Aorta (tissue), 5 donors: ENCODE measurements around the gene TRIM7. TPM values are rescaled to one million over a fixed set of nuclear protein-coding genes. Genes with fewer than 3 reads are reported as not detected.
"Not testable (repeated sequence)": the region's sequence is repeated elsewhere in the genome, so short reads cannot be mapped to it uniquely, and the experiment has no call there.

ENCODE experiments used
- ATAC-seq: fragments of 200-7000 bp; cut with Tn5 transposase; one replicate; pipeline ENCODE4 v1.9.1; 2022; ENCODE audit warnings: moderate library complexity; ENCODE audit not compliant: low FRiP score
- DNase-seq, 2 donors: peaks; one replicate each; pipeline ENCODE4 v3.0.0-alpha.2; 2020
- H3K27ac ChIP-seq, 2 donors: one replicate each; pipeline ENCODE4 v1.5.1; 2013; ENCODE audit warnings: low read length in 2 of 2, mild to moderate bottlenecking in 2 of 2, moderate library complexity in 2 of 2, control low read depth in 1 of 2, inconsistent platforms in 1 of 2, low read depth in 1 of 2
- H3K27me3 ChIP-seq, 2 donors: one replicate each; pipeline ENCODE4 v1.6.1; 2013; ENCODE audit warnings: control low read depth in 1 of 2, low read length in 1 of 2, mild to moderate bottlenecking in 1 of 2, moderate library complexity in 1 of 2; ENCODE audit not compliant: insufficient read depth in 2 of 2, control insufficient read depth in 1 of 2
- H3K36me3 ChIP-seq, 2 donors: one replicate each; pipeline ENCODE4 v1.6.1; 2013; ENCODE audit warnings: control low read depth in 1 of 2, low read length in 1 of 2, mild to moderate bottlenecking in 1 of 2; ENCODE audit not compliant: insufficient read depth in 2 of 2, control insufficient read depth in 1 of 2
- H3K4me1 ChIP-seq, 2 donors: one replicate each; pipeline ENCODE4 v1.6.1; 2013; ENCODE audit warnings: low read length in 2 of 2, control low read depth in 1 of 2, mild to moderate bottlenecking in 1 of 2, moderate library complexity in 1 of 2; ENCODE audit not compliant: insufficient read depth in 2 of 2, control insufficient read depth in 1 of 2
- H3K4me3 ChIP-seq, 2 donors: one replicate each; pipeline ENCODE4 v1.5.1; 2013; ENCODE audit warnings: low read length in 2 of 2, control low read depth in 1 of 2, mild to moderate bottlenecking in 1 of 2
- H3K9me3 ChIP-seq: one replicate; pipeline ENCODE4 v1.6.1; 2013; ENCODE audit warnings: mild to moderate bottlenecking, low read length; ENCODE audit not compliant: control insufficient read depth
- WGBS, 2 donors: extraction: QIAGEN DNeasy Blood & Tissue Kit; methylation state at CpG; one replicate each; pipeline ENCODE4 v1.1.7; 2013; 5-methylcytosine and 5-hydroxymethylcytosine counted together
- intact Hi-C, 2 donors: fragments of 100-400 bp; cut with DNase I; formaldehyde crosslinking; loops; one replicate each; pipeline versions ENCODE4 v1.14.2 to v1.15.0; 2022
- polyA plus RNA-seq, 2 donors: library from polyadenylated mRNA; stranded (reverse); fragments of 200-250 nt; gene quantifications; one replicate each; pipeline ENCODE4 v1.2.3, GENCODE V29; 2013
- total RNA-seq, 2 donors: library from RNA; stranded (reverse); fragmentation: NEBNext Ultra II Directional; extraction: Animal tissue kit (Norgen Biotek cat#: 25700); gene quantifications; one replicate each; pipeline ENCODE4 v1.2.1, GENCODE V29; 2021
- donor health status: healthy with polysubstance abuse.
- donor health status: Bipolar disorder and iron deficiency.
- donor health status: DM: no; HTN: no; CAD: no.
- donor health status: DM: no; HTN: no; CAD: no.
- donor health status: DM: yes; HTN: yes; CAD: no.

Gene TRIM7
- total and polyA plus RNA-seq, 4 donors = 3.0 to 6.9 (median 5.3) TPM

- H3K4me1 ChIP-seq = no peaks in the 10 kb centered on the region
- ATAC-seq = no peak
- H3K9me3 ChIP-seq = no peaks in the 10 kb centered on the region
- intact Hi-C loops = loop anchor here in 1 of 2 donors (1.0 to 10.0 kb wide), 2 partner anchors 35 to 78 kb away; partner anchors contain the start of gene TRIM52
- peak; percentile 14 to 33 for DNase-seq
- no peaks in the 10 kb centered on the region for H3K36me3 ChIP-seq
- no peaks in the 10 kb centered on the region for H3K27me3 ChIP-seq
- 42 to 51% methylated on average over 8 of the region's 8 CpGs for WGBS, 2 donors
- no peak overlapping the region for H3K4me3 ChIP-seq
- H3K27ac ChIP-seq = no peak overlapping the region
These were observed 18.0 kb downstream of the TRIM7 start for GRCh38 chr5:181186986-181187499.

DNA sequence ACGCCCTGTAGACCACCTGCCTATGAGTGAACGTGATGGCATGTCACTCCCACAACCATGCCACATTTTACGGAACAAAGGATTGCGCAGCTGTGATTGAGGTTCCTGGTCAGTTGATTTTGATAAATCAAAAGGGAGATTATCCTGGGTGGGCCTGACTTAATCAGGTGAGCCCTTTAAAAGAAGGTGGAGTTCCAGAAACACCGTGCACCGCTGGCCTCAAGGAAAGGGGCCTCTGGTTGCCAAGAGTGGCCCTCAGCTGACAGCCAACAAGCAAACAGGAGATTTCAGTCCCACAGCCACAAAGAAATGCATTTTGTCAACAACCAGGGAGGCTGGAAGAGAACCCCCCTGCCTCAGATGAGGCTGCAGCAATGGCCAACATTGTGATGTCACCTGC, 19.0 kb downstream of the TRIM7 start:
- H3K9me3 ChIP-seq = no peaks in the 10 kb centered on the region
- no peak overlapping the region for H3K4me3 ChIP-seq
- H3K27me3 ChIP-seq = no peaks in the 10 kb centered on the region
- WGBS, 2 donors = 83 to 84% methylated on average over 6 of the region's 6 CpGs
- H3K36me3 ChIP-seq = no peaks in the 10 kb centered on the region
- DNase-seq = peak; percentile 19 to 25
- no peak for ATAC-seq
- intact Hi-C loops = loop anchor here in 1 of 2 donors (10.0 kb wide), 1 partner anchor 79 kb away; the partner anchor contains the start of gene TRIM52
- no peak overlapping the region for H3K27ac ChIP-seq
- H3K4me1 ChIP-seq = no peaks in the 10 kb centered on the region

DNA sequence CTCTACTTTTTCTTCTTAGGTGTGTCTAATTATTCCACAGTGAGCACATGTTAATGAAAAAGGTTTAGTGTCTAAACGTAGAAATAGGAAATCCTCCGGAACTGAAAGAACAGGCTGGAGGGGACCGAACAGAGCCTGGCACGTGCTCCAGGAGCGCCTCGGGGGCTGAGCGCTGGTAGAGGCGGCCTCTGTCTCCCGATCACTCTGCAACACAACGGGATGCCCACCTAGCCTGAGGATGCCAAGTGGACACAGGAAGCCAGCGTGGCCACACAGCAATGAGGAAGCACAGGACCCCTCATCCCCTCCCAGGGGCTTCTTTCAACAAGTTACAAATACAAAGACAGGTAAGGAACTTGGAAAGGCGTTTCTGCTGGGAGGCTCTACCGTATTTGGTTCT, 19.4 kb downstream of the TRIM7 start:
- no peaks in the 10 kb centered on the region for H3K27me3 ChIP-seq
- no peak overlapping the region for H3K27ac ChIP-seq
- no peak for ATAC-seq
- no peaks in the 10 kb centered on the region for H3K36me3 ChIP-seq
- intact Hi-C loops = loop anchor here in 1 of 2 donors (10.0 kb wide), 1 partner anchor 79 kb away; the partner anchor contains the start of gene TRIM52
- no peaks in the 10 kb centered on the region for H3K4me1 ChIP-seq
- H3K4me3 ChIP-seq = no peak overlapping the region
- DNase-seq = peak; percentile 44 to 59
- 91 to 94% methylated on average over 13 of the region's 13 CpGs for WGBS, 2 donors
- H3K9me3 ChIP-seq = no peaks in the 10 kb centered on the region

DNA sequence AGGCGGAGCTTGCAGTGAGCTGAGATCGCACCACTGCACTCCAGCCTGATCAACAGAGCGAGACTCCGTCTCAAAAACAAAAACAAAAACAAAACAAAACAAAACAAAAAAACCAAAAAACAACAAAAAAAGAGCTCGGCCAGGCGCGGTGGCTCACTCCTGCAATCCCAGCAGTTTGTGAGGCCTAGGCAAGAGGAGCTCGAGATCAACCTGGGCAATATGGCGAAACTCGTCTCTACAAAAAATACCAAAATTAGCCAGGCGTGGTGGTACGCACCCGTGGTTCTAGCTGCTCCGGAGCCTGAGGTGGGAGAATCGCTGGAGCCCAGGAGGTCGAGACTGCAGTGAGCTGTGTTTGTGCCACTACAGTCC, 20.2 kb downstream of the TRIM7 start:
- WGBS, 2 donors = 82% methylated on average over 16 of the region's 16 CpGs
- ATAC-seq = no peak
- intact Hi-C loops = loop anchor here in 1 of 2 donors (10.0 kb wide), 1 partner anchor 80 kb away; the partner anchor contains the start of gene TRIM52

GRCh38 chr5:181182651-181183050, 22.3 kb downstream of the TRIM7 start:
- no peak for ATAC-seq
- peak; percentile 24 to 45 for DNase-seq
- Histone ChIP-seq H3K27ac (no peak overlapping the region), H3K36me3 (no peaks in the 10 kb centered on the region), H3K4me3 (no peak overlapping the region), H3K9me3 (no peaks in the 10 kb centered on the region), H3K4me1 (no peaks in the 10 kb centered on the region), H3K27me3 (no peaks in the 10 kb centered on the region)
- 62 to 64% methylated on average over 12 of the region's 12 CpGs for whole genome bisulfite sequencing, 2 donors
- intact Hi-C loops = loop anchor here in 1 of 2 donors (10.0 kb wide), 1 partner anchor 82 kb away; the partner anchor contains the start of gene TRIM52

More for the DNA sequence above, 20.2 kb downstream of the TRIM7 start:
- H3K27ac ChIP-seq = no peak overlapping the region
- H3K9me3 ChIP-seq = no peaks in the 10 kb centered on the region
- no peaks in the 10 kb centered on the region for H3K36me3 ChIP-seq
- peak; percentile 41 to 46 for DNase-seq
- H3K4me3 ChIP-seq = no peak overlapping the region
- H3K27me3 ChIP-seq = no peaks in the 10 kb centered on the region
- no peaks in the 10 kb centered on the region for H3K4me1 ChIP-seq

DNA sequence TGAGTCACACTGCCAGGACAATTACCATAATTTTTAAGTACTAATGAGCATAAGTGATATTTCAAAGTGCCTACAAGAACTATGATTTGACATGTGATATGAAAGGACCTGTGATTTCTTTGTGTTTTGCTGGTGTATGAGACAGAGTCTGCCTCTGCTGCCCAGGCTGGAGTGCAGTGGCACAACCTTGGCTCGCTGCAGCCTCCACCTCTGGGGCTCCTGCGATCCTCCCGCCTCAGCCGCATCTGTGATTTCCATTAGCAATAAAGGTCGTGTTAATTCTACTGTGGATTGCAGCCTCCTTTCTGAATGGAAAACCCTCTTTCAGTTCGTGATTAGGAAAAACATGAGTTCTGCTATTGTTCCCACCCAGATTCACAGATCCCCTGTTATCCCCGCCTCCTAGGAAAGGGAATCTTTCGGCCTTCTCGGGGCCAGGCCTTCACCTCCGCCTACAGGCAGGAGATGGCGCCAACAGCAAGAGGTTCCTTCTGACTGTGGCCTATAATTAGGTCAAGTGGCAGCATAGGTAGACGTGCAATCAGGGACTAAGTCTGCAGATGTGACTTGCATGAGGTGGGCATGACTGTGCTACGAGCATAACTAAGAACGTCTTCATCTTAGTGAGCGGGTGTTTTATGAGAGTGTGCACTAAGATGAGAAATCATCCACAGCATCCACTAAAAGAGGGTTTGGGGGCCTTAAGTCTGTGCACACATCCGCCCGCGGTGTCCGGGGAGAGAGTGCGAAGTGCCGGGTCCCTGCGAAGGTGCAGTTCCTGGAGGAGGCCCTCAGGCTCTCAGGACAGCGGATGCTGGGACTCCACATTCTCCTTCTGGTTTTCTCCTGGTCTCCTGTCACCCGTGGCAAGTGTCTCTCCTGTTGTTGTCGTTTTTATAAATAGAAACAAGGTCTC, 23.1 kb downstream of the TRIM7 start:
- DNase-seq = peak; percentile 78 to 82
- peak; percentile 81 for ATAC-seq
- intact Hi-C loops = loop anchor here in 1 of 2 donors (10.0 kb wide), 1 partner anchor 83 kb away; the partner anchor contains the start of gene TRIM52
- Histone ChIP-seq H3K4me3 (no peak overlapping the region), H3K27ac (no peak overlapping the region), H3K36me3 (no peaks in the 10 kb centered on the region), H3K4me1 (no peaks in the 10 kb centered on the region), H3K9me3 (no peaks in the 10 kb centered on the region), H3K27me3 (no peaks in the 10 kb centered on the region)
- 48 to 52% methylated on average over 25 of the region's 25 CpGs for WGBS, 2 donors

- H3K4me3 ChIP-seq, H3K27ac ChIP-seq, H3K36me3 ChIP-seq, H3K27me3 ChIP-seq, intact Hi-C loops, ATAC-seq, H3K4me1 ChIP-seq, H3K9me3 ChIP-seq: not testable (repeated sequence)
- 67 to 73% methylated on average over 14 of the region's 14 CpGs for WGBS, 2 donors
- DNase-seq = peak in 1 of 2 donors; percentile 64
These were observed 27.4 kb downstream of the TRIM7 start for GRCh38 chr5:181177559-181177958.

DNA sequence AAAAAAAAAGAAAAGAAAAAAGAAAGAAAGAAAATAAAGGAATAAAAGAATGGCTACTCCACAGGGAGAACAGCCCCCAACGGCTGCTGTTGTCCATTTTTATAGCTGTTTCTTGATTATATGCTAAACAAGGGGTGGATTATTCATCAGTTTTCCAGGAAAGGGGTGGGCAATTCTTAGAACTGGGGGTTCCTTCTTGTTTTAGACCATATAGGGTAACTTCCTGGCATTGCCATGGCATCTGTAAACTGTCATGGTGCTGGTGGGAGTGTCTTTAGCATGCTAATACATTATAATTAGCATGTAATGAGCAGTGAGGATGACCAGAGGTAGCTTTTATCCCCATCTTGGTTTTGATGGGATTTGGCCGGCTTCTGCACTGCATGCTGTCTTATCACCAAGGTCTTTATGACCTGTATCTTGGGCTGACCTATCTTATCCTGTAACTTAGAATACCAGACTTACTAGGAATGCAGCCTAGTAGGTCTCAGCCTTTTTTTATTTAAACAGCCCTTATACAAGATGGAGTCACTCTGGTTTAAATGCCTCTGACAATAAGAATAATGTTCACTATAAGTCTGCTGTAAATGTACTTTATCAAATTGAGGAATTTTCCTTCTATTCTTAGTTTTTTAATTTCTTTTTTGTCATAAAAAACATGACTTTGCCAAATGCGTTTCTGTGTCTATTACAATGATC, 28.6 kb downstream of the TRIM7 start:
- ATAC-seq = no peak
- no peaks in the 10 kb centered on the region for H3K27me3 ChIP-seq
- H3K9me3 ChIP-seq = no peaks in the 10 kb centered on the region
- H3K4me3 ChIP-seq = no peak overlapping the region
- H3K27ac ChIP-seq = no peak overlapping the region
- no peaks in the 10 kb centered on the region for H3K36me3 ChIP-seq
- WGBS, 2 donors = 60 to 61% methylated on average over 3 of the region's 3 CpGs
- no peak for DNase-seq
- no peaks in the 10 kb centered on the region for H3K4me1 ChIP-seq
- intact Hi-C loops = no loop called here
